ENCODE measurements around the gene SELENOM.

DNA sequence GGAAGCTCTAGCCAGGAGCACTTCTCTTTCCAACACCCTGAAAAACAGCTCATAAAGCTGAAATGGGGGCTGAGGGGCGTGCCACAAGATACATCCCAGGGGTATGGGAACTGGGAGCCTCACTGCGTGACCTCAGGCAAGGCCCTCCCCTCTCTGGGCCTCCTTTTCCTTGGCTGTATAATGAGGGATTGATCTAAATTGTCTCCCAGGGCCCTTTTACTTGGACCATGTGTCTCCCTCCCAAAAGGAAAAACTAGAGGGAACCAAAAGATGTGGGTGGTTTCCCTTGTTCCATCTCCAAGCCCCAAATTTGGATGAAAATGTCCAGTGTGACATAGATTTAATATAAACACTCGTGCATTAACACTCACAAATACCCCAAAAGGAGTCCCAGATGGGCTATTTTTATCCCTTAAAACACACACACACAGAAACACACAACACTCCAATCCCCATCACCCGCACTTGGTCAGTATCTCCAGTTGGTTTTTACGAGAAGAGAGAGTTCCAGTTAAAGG is 52.2 kb downstream of the SELENOM start:
- TF ChIP-seq ATF1 (CRISPR knock-in tag; IDR thresholded peaks at IDR 0.05) (no peak), ZNF121 (CRISPR knock-in tag; IDR thresholded peaks at IDR 0.05) (no peak), MYBL2 (CRISPR knock-in tag; IDR thresholded peaks at IDR 0.05) (no peak), ZNF423 (CRISPR knock-in tag; IDR thresholded peaks at IDR 0.05) (no peak), CREM (CRISPR knock-in tag; IDR thresholded peaks at IDR 0.05) (no peak), NR2C2 (CRISPR knock-in tag; IDR thresholded peaks at IDR 0.05) (no peak), ZNF232 (CRISPR knock-in tag; IDR thresholded peaks at IDR 0.05) (no peak), CBFB (CRISPR knock-in tag; IDR thresholded peaks at IDR 0.05; ENCODE audit: low read depth) (no peak), NFE2L1 (CRISPR knock-in tag; IDR thresholded peaks at IDR 0.05) (no peak), SP1 (CRISPR knock-in tag; conservative IDR thresholded peaks at IDR 0.05) (no peak)
- TF ChIP-seq, protein P1, sequence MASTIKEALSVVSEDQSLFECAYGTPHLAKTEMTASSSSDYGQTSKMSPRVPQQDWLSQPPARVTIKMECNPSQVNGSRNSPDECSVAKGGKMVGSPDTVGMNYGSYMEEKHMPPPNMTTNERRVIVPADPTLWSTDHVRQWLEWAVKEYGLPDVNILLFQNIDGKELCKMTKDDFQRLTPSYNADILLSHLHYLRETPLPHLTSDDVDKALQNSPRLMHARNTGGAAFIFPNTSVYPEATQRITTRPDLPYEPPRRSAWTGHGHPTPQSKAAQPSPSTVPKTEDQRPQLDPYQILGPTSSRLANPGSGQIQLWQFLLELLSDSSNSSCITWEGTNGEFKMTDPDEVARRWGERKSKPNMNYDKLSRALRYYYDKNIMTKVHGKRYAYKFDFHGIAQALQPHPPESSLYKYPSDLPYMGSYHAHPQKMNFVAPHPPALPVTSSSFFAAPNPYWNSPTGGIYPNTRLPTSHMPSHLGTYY (CRISPR knock-in tag; IDR thresholded peaks at IDR 0.05), result no peak
- TF ChIP-seq, protein P2, sequence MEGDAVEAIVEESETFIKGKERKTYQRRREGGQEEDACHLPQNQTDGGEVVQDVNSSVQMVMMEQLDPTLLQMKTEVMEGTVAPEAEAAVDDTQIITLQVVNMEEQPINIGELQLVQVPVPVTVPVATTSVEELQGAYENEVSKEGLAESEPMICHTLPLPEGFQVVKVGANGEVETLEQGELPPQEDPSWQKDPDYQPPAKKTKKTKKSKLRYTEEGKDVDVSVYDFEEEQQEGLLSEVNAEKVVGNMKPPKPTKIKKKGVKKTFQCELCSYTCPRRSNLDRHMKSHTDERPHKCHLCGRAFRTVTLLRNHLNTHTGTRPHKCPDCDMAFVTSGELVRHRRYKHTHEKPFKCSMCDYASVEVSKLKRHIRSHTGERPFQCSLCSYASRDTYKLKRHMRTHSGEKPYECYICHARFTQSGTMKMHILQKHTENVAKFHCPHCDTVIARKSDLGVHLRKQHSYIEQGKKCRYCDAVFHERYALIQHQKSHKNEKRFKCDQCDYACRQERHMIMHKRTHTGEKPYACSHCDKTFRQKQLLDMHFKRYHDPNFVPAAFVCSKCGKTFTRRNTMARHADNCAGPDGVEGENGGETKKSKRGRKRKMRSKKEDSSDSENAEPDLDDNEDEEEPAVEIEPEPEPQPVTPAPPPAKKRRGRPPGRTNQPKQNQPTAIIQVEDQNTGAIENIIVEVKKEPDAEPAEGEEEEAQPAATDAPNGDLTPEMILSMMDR (IDR thresholded peaks at IDR 0.05), result no peak
- TF ChIP-seq, protein P3, sequence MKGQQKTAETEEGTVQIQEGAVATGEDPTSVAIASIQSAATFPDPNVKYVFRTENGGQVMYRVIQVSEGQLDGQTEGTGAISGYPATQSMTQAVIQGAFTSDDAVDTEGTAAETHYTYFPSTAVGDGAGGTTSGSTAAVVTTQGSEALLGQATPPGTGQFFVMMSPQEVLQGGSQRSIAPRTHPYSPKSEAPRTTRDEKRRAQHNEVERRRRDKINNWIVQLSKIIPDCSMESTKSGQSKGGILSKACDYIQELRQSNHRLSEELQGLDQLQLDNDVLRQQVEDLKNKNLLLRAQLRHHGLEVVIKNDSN (CRISPR knock-in tag; IDR thresholded peaks at IDR 0.05), result no peak
- TF ChIP-seq, protein P4, sequence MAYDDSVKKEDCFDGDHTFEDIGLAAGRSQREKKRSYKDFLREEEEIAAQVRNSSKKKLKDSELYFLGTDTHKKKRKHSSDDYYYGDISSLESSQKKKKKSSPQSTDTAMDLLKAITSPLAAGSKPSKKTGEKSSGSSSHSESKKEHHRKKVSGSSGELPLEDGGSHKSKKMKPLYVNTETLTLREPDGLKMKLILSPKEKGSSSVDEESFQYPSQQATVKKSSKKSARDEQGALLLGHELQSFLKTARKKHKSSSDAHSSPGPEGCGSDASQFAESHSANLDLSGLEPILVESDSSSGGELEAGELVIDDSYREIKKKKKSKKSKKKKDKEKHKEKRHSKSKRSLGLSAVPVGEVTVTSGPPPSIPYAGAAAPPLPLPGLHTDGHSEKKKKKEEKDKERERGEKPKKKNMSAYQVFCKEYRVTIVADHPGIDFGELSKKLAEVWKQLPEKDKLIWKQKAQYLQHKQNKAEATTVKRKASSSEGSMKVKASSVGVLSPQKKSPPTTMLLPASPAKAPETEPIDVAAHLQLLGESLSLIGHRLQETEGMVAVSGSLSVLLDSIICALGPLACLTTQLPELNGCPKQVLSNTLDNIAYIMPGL (CRISPR knock-in tag; IDR thresholded peaks at IDR 0.05), result no peak
